Hepatocyte (in vitro differentiated cells): Measurements from ENCODE around the gene PHACTR3. TPM values are rescaled to one million over a fixed set of nuclear protein-coding genes. Genes with fewer than 3 reads are reported as not detected.

ENCODE experiments used
- DNase-seq: peaks from one replicate; pipeline ENCODE4 v3.0.0-alpha.2; 2016; ENCODE audit warnings: low spot score
- H2AFZ ChIP-seq: fragments of 200-600 bp; sonication (generic); 2 replicates; pipeline ENCODE4 v1.6.0; 2016; ENCODE audit warnings: antibody characterized with exemption, mild to moderate bottlenecking
- H3K27ac ChIP-seq: fragments of 200-600 bp; sonication (generic); 2 replicates; pipeline ENCODE4 v1.5.1; 2016; ENCODE audit warnings: mild to moderate bottlenecking
- H3K27me3 ChIP-seq: fragments of 200-600 bp; sonication (generic); 2 replicates; pipeline ENCODE4 v1.6.1; 2016
- H3K36me3 ChIP-seq: fragments of 200-600 bp; sonication (generic); replicated peaks from 2 replicates; pipeline ENCODE4 v1.5.1; 2016; ENCODE audit warnings: low read depth; ENCODE audit not compliant: insufficient read depth
- H3K4me1 ChIP-seq: fragments of 200-600 bp; sonication (generic); 2 replicates; pipeline ENCODE4 v1.5.1; 2016; ENCODE audit warnings: mild to moderate bottlenecking, moderate library complexity; ENCODE audit not compliant: insufficient read depth
- H3K4me2 ChIP-seq: fragments of 200-600 bp; sonication (generic); 2 replicates; pipeline ENCODE4 v1.6.0; 2016
- H3K4me3 ChIP-seq: fragments of 200-600 bp; sonication (generic); 2 replicates; pipeline ENCODE4 v1.5.1; 2016; ENCODE audit warnings: mild to moderate bottlenecking
- H3K79me2 ChIP-seq: fragments of 200-600 bp; sonication (generic); 2 replicates; pipeline ENCODE4 v1.6.0; 2017; ENCODE audit warnings: mild to moderate bottlenecking
- H3K9me2 ChIP-seq: fragments of 200-600 bp; sonication (generic); replicated peaks from 2 replicates; pipeline ENCODE4 v1.6.0; 2017; ENCODE audit warnings: mild to moderate bottlenecking; ENCODE audit not compliant: insufficient read depth
- H3K9me3 ChIP-seq: fragments of 200-600 bp; sonication (generic); 2 replicates; pipeline ENCODE4 v1.5.1; 2016; ENCODE audit warnings: low read depth, mild to moderate bottlenecking
- H4K20me1 ChIP-seq: fragments of 200-600 bp; sonication (generic); 2 replicates; pipeline ENCODE4 v1.6.0; 2016; ENCODE audit warnings: mild to moderate bottlenecking; ENCODE audit not compliant: insufficient read depth, poor library complexity, severe bottlenecking
- CTCF ChIP-seq: fragments of 200-600 bp; sonication (generic); IDR thresholded peaks from 2 replicates; pipeline ENCODE4 v1.5.1; 2016; ENCODE audit warnings: antibody characterized with exemption, mild to moderate bottlenecking; ENCODE audit not compliant: poor library complexity
- EZH2 ChIP-seq: fragments of 200-600 bp; sonication (generic); IDR thresholded peaks from 2 replicates; pipeline ENCODE4 v1.6.1; 2016; ENCODE audit warnings: antibody characterized with exemption, mild to moderate bottlenecking, borderline replicate concordance
- EZH2phosphoT487 ChIP-seq: fragments of 200-600 bp; sonication (generic); IDR thresholded peaks from one replicate; pipeline ENCODE4 v1.6.1; 2018; ENCODE audit warnings: antibody characterized with exemption, mild to moderate bottlenecking, low read depth, moderate library complexity; ENCODE audit not compliant: unreplicated experiment, severe bottlenecking
- WGBS: methylation state at CpG from one replicate; pipeline ENCODE4 v1.1.6; 2016; ENCODE audit warnings: low lambda C conversion rate; ENCODE audit errors: missing lambda C conversion rate; 5-methylcytosine and 5-hydroxymethylcytosine counted together
- polyA plus RNA-seq: library from polyadenylated mRNA; unstranded; fragments of >200 nt; fragmentation: Nextera tagmentation; extraction: Ambion mirVana; gene quantifications from 2 replicates; pipeline ENCODE4 v1.2.1, GENCODE V29; 2016
- total RNA-seq: library from RNA; depleted of rRNA; stranded (reverse); fragments of >200 nt; gene quantifications from 2 replicates; pipeline ENCODE4 v1.2.3, GENCODE V29; 2014

Gene PHACTR3
- total and polyA plus RNA-seq, 2 experiments from 2014 or later = 5.2 to 7.5 TPM

- H3K9me3 ChIP-seq = no peaks in the 10 kb centered on the region
- H2AFZ ChIP-seq = no peak overlapping the region
- DNase-seq = no peak
- H3K4me3 ChIP-seq = no peak overlapping the region
- H4K20me1 ChIP-seq = no peaks in the 10 kb centered on the region
- WGBS = 83% methylated on average over 10 of the region's 10 CpGs
- no peaks in the 10 kb centered on the region for H3K36me3 ChIP-seq
- H3K9me2 ChIP-seq = no peaks in the 10 kb centered on the region
- TF ChIP-seq EZH2 (no peak), CTCF (no peak)
- H3K4me1 ChIP-seq = no peaks in the 10 kb centered on the region
- no peaks in the 10 kb centered on the region for H3K27me3 ChIP-seq
- H3K4me2 ChIP-seq = no peak overlapping the region
- H3K27ac ChIP-seq = no peak overlapping the region
- H3K79me2 ChIP-seq = no peaks in the 10 kb centered on the region
These were observed 40.1 kb downstream of the PHACTR3 start for GRCh38 chr20:59644371-59644939.

- WGBS = 79% methylated on average over 9 of the region's 9 CpGs
- H3K4me2 ChIP-seq = no peak overlapping the region
These were observed 40.9 kb downstream of the PHACTR3 start for GRCh38 chr20:59645271-59645670.

DNA sequence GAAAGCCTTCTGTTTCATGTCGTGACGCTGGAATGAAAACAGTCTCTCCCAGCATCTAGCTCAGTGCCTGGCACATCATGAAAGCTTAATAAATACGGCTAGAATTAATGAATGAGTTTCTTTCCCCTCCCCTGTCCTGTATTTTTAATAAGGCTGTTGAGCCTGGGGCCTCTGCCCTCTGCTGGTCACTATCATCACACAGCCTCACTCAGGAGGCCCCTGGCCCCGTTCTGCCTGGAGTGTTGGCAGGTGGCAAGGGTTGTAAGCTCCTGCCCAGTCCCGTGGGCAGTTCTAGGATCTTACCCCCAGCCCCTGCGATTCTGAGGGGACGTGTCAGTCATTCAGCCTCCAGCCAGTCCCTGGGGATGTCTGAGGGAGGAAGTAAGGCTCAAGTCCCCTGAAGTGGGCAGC lies 41.4 kb downstream of the PHACTR3 start:
- Histone ChIP-seq H3K9me3 (no peaks in the 10 kb centered on the region), H2AFZ (no peak overlapping the region), H3K4me2 (no peak overlapping the region), H3K4me1 (no peaks in the 10 kb centered on the region), H3K9me2 (no peaks in the 10 kb centered on the region), H3K27ac (no peak overlapping the region), H3K4me3 (no peak overlapping the region), H3K36me3 (no peaks in the 10 kb centered on the region), H3K27me3 (no peaks in the 10 kb centered on the region), H3K79me2 (no peaks in the 10 kb centered on the region), H4K20me1 (no peaks in the 10 kb centered on the region)
- no peak for DNase-seq
- WGBS = 59% methylated on average over 7 of the region's 7 CpGs
- TF ChIP-seq CTCF (no peak), EZH2 (no peak), EZH2phosphoT487 (no peak)

More at GRCh38 chr20:59645271-59645670, 40.9 kb downstream of the PHACTR3 start:
- Histone ChIP-seq H3K27me3 (no peaks in the 10 kb centered on the region), H2AFZ (no peak overlapping the region), H4K20me1 (no peaks in the 10 kb centered on the region), H3K4me3 (no peak overlapping the region), H3K36me3 (no peaks in the 10 kb centered on the region), H3K9me2 (no peaks in the 10 kb centered on the region), H3K79me2 (no peaks in the 10 kb centered on the region), H3K27ac (no peak overlapping the region), H3K4me1 (no peaks in the 10 kb centered on the region), H3K9me3 (no peaks in the 10 kb centered on the region)
- TF ChIP-seq EZH2 (no peak), CTCF (no peak), EZH2phosphoT487 (no peak)
- DNase-seq = no peak
